Motor neuron (in vitro differentiated cells): ENCODE measurements around the gene MESP2. TPM values are rescaled to one million over a fixed set of nuclear protein-coding genes. Genes with fewer than 3 reads are reported as not detected.

Source experiments
- ATAC-seq, 8 experiments: fragments of 200-7000 bp; cut with Tn5 transposase; replicated peaks in 6 of 8; 2 replicates each; pipeline ENCODE4 v1.8.0; 2021; ENCODE audit warnings: mild to moderate bottlenecking in 8 of 8, moderate library complexity in 8 of 8
- H3K27ac ChIP-seq, 2 donors: fragments of 250-450 bp; sonication (Bioruptor Pico); 2 replicates each; pipeline ENCODE4 v1.9.0; 2021; ENCODE audit warnings: antibody characterized with exemption in 2 of 2, mild to moderate bottlenecking in 2 of 2, moderate library complexity in 1 of 2
- H3K4me1 ChIP-seq, 2 donors: fragments of 250-450 bp; sonication (Bioruptor Pico); replicated peaks in 1 of 2; 2 replicates each; pipeline ENCODE4 v1.6.1; 2021; ENCODE audit warnings: antibody characterized with exemption in 2 of 2, mild to moderate bottlenecking in 2 of 2, moderate library complexity in 1 of 2
- H3K4me3 ChIP-seq, 5 donors: fragments of 250-450 bp; sonication (Bioruptor Pico); 2 replicates each; pipeline ENCODE4 v1.9.0; 2021; ENCODE audit warnings: antibody characterized with exemption in 5 of 5, mild to moderate bottlenecking in 5 of 5, moderate library complexity in 4 of 5
- WGBS, 10 experiments: fragments of 450-650 bp; shearing (Covaris generic); methylation state at CpG; one replicate each; pipeline ENCODE4 v1.0.0; 2022; 5-methylcytosine and 5-hydroxymethylcytosine counted together
- in situ Hi-C, 9 experiments: fragments of 400-800 bp; cut with MboI; loops; one replicate each; pipeline ENCODE4 v1.15.0; 2021; ENCODE audit warnings: low sequenced_read_pairs in 9 of 9, low pct_unique_long_range_greater_than_20kb in 2 of 9; ENCODE audit not compliant: unreplicated experiment in 9 of 9
- total RNA-seq, 8 experiments: library from RNA; unstranded; fragments of 300-600 nt; gene quantifications; 2 replicates each; pipeline versions ENCODE4 v1.2.3 to v1.2.4, GENCODE V29; 2022

MESP2 gene
- total RNA-seq, 8 experiments from 2014 or later: 0.18 to 0.90 (median 0.22) TPM; not detected in 2

- WGBS, 10 experiments: 100% methylated on average over 1 to 3 of the region's 5 CpGs; no CpG with 5 or more reads in 7 of the 10 experiments
- H3K4me3 ChIP-seq: no peak overlapping the region
- H3K27ac ChIP-seq: no peak overlapping the region
- in situ Hi-C loops: no loop called here
- H3K4me1 ChIP-seq: no peaks in the 10 kb centered on the region
- ATAC-seq: no peak
Measured at GRCh38 chr15:89809787-89810148, 33.6 kb downstream of the MESP2 start.

GRCh38 chr15:89810837-89811236 lies 34.7 kb downstream of the MESP2 start:
- 74 to 100% (median 96%) methylated on average over 1 to 7 of the region's 7 CpGs; no CpG with 5 or more reads in 1 of the 10 experiments for WGBS, 10 experiments
- in situ Hi-C loops: no loop called here

GRCh38 chr15:89812011-89812846 lies 36.1 kb downstream of the MESP2 start:
- in situ Hi-C loops: no loop called here
- Histone ChIP-seq H3K4me1 (no peaks in the 10 kb centered on the region), H3K4me3 (no peak overlapping the region), H3K27ac (no peak overlapping the region)
- 72 to 74% (median 73%) methylated on average over 3 to 6 of the region's 8 CpGs; no CpG with 5 or more reads in 7 of the 10 experiments for WGBS, 10 experiments
- ATAC-seq: peak in 3 of 8 experiments; percentile 4 to 34 (median 10)

More at GRCh38 chr15:89810837-89811236, 34.7 kb downstream of the MESP2 start:
- Histone ChIP-seq H3K27ac (no peak overlapping the region), H3K4me3 (no peak overlapping the region), H3K4me1 (no peaks in the 10 kb centered on the region)
- ATAC-seq: no peak

- in situ Hi-C loops: no loop called here
- WGBS, 10 experiments: 73 to 100% (median 100%) methylated on average over 1 to 3 of the region's 7 CpGs; no CpG with 5 or more reads in 7 of the 10 experiments
- Histone ChIP-seq H3K27ac (no peak overlapping the region), H3K4me3 (no peak overlapping the region), H3K4me1 (no peaks in the 10 kb centered on the region)
- ATAC-seq: no peak
Measured at GRCh38 chr15:89812847-89813320, 36.8 kb downstream of the MESP2 start.

GRCh38 chr15:89813381-89814111 lies 37.4 kb downstream of the MESP2 start:
- Histone ChIP-seq H3K4me3 (no peak overlapping the region), H3K4me1 (no peaks in the 10 kb centered on the region), H3K27ac (no peak overlapping the region)
- WGBS, 10 experiments: 40 to 100% (median 86%) methylated on average over 1 to 5 of the region's 13 CpGs; no CpG with 5 or more reads in 6 of the 10 experiments
- in situ Hi-C loops: no loop called here
- no peak for ATAC-seq

GRCh38 chr15:89814112-89814742 lies 38.1 kb downstream of the MESP2 start:
- Histone ChIP-seq H3K4me3 (no peak overlapping the region), H3K27ac (no peak overlapping the region), H3K4me1 (no peaks in the 10 kb centered on the region)
- ATAC-seq: peak in 3 of 8 experiments; percentile 16 to 32 (median 23)
- WGBS, 10 experiments: 0 to 40% (median 13%) methylated on average over 2 to 12 of the region's 56 CpGs; no CpG with 5 or more reads in 7 of the 10 experiments
- in situ Hi-C loops: no loop called here

GRCh38 chr15:89815769-89816168 lies 39.6 kb downstream of the MESP2 start:
- in situ Hi-C loops: no loop called here
- no peaks in the 10 kb centered on the region for H3K4me1 ChIP-seq
- H3K4me3 ChIP-seq: no peak overlapping the region
- no peak overlapping the region for H3K27ac ChIP-seq
- WGBS, 10 experiments: 92 to 100% (median 97%) methylated on average over 1 to 3 of the region's 3 CpGs; no CpG with 5 or more reads in 4 of the 10 experiments
- ATAC-seq: no peak

GRCh38 chr15:89817701-89818280 lies 41.7 kb downstream of the MESP2 start:
- WGBS, 10 experiments: 26 to 100% (median 63%) methylated on average over 1 to 10 of the region's 10 CpGs; no CpG with 5 or more reads in 1 of the 10 experiments
- in situ Hi-C loops: no loop called here
- H3K4me3 ChIP-seq: no peak overlapping the region
- H3K4me1 ChIP-seq: no peaks in the 10 kb centered on the region
- ATAC-seq: no peak
- H3K27ac ChIP-seq: no peak overlapping the region

GRCh38 chr15:89818287-89818686 lies 42.2 kb downstream of the MESP2 start:
- 40 to 83% (median 70%) methylated on average over 1 to 10 of the region's 10 CpGs for WGBS, 10 experiments
- in situ Hi-C loops: no loop called here

GRCh38 chr15:89820666-89821611 lies 44.8 kb downstream of the MESP2 start:
- no peaks in the 10 kb centered on the region for H3K4me1 ChIP-seq
- peak in 2 of 8 experiments; percentile 17 to 39 for ATAC-seq
- WGBS, 10 experiments: 18 to 80% (median 66%) methylated on average over 1 to 11 of the region's 12 CpGs; no CpG with 5 or more reads in 1 of the 10 experiments
- H3K27ac ChIP-seq: no peak overlapping the region
- in situ Hi-C loops: no loop called here
- H3K4me3 ChIP-seq: no peak overlapping the region

More at GRCh38 chr15:89818287-89818686, 42.2 kb downstream of the MESP2 start:
- ATAC-seq: no peak
- Histone ChIP-seq H3K4me1 (no peaks in the 10 kb centered on the region), H3K4me3 (no peak overlapping the region), H3K27ac (no peak overlapping the region)

- in situ Hi-C loops: no loop called here
- 0 to 90% (median 43%) methylated on average over 1 to 6 of the region's 11 CpGs; no CpG with 5 or more reads in 4 of the 10 experiments for WGBS, 10 experiments
- Histone ChIP-seq H3K27ac (no peak overlapping the region), H3K4me3 (no peak overlapping the region), H3K4me1 (no peaks in the 10 kb centered on the region)
- ATAC-seq: peak in 3 of 8 experiments; percentile 23 to 49 (median 38)
Measured at GRCh38 chr15:89822026-89822425, 45.9 kb downstream of the MESP2 start.

GRCh38 chr15:89822611-89822950 lies 46.4 kb downstream of the MESP2 start:
- Histone ChIP-seq H3K4me1 (no peaks in the 10 kb centered on the region), H3K27ac (no peak overlapping the region), H3K4me3 (no peak overlapping the region)
- WGBS, 10 experiments: 14 to 83% (median 55%) methylated on average over 1 to 2 of the region's 5 CpGs; no CpG with 5 or more reads in 4 of the 10 experiments
- no peak for ATAC-seq
- in situ Hi-C loops: no loop called here
